Astrocyte (in vitro differentiated cells and primary cell): ENCODE measurements around the gene SMARCD3. TPM values are rescaled to one million over a fixed set of nuclear protein-coding genes. Genes with fewer than 3 reads are reported as not detected.

Experiments
- DNase-seq: peaks from one replicate; pipeline ENCODE4 v3.0.0-alpha.2; 2010; ENCODE audit warnings: low read depth
- FAIRE-seq: peaks from 2 replicates; lab custom pipeline; 2011; peaks lifted over from hg19 to GRCh38; lab: Jason Lieb, UNC
- H2AFZ ChIP-seq: 2 replicates; pipeline ENCODE4 v1.6.0; 2012; ENCODE audit warnings: low read depth, low read length, inconsistent platforms
- H3K27ac ChIP-seq: 2 replicates; pipeline ENCODE4 v1.5.1; 2011; ENCODE audit warnings: low read depth, low read length, inconsistent platforms
- H3K27me3 ChIP-seq: 2 replicates; pipeline ENCODE4 v1.6.0; 2011; ENCODE audit warnings: low read length, inconsistent platforms; ENCODE audit not compliant: insufficient read depth
- H3K36me3 ChIP-seq: 2 replicates; pipeline ENCODE4 v1.5.1; 2011; ENCODE audit warnings: low read length, inconsistent platforms; ENCODE audit not compliant: insufficient read depth
- H3K4me1 ChIP-seq: 2 replicates; pipeline ENCODE4 v1.5.1; 2011; ENCODE audit warnings: low read length, inconsistent platforms; ENCODE audit not compliant: insufficient read depth
- H3K4me2 ChIP-seq: 2 replicates; pipeline ENCODE4 v1.6.0; 2012; ENCODE audit warnings: low read length, inconsistent platforms
- H3K4me3 ChIP-seq: 2 replicates; pipeline ENCODE4 v1.5.1; 2011; ENCODE audit warnings: low read depth, mild to moderate bottlenecking, low read length, inconsistent platforms; ENCODE audit not compliant: insufficient read depth
- H3K79me2 ChIP-seq: 2 replicates; pipeline ENCODE4 v1.6.0; 2012; ENCODE audit warnings: mild to moderate bottlenecking, low read length, inconsistent platforms; ENCODE audit not compliant: insufficient read depth
- H3K9ac ChIP-seq: 2 replicates; pipeline ENCODE4 v1.6.0; 2012; ENCODE audit warnings: mild to moderate bottlenecking, low read length, inconsistent platforms
- H3K9me3 ChIP-seq: 2 replicates; pipeline ENCODE4 v1.5.1; 2012; ENCODE audit warnings: low read depth, mild to moderate bottlenecking, low read length, inconsistent platforms; ENCODE audit not compliant: insufficient read depth
- H4K20me1 ChIP-seq: 2 replicates; pipeline ENCODE4 v1.6.0; 2012; ENCODE audit warnings: low read length, inconsistent platforms; ENCODE audit not compliant: insufficient read depth
- H3K27ac Mint-ChIP-seq: one replicate; pipeline ENCODE4 v1.8.0; 2021; ENCODE audit warnings: mild to moderate bottlenecking, mixed read lengths; ENCODE audit not compliant: unreplicated experiment
- H3K27me3 Mint-ChIP-seq: one replicate; pipeline ENCODE4 v1.8.0; 2021; ENCODE audit warnings: low read depth, mixed read lengths; ENCODE audit not compliant: unreplicated experiment
- H3K36me3 Mint-ChIP-seq: one replicate; pipeline ENCODE4 v1.8.0; 2021; ENCODE audit warnings: low read depth, mixed read lengths; ENCODE audit not compliant: unreplicated experiment
- H3K4me1 Mint-ChIP-seq: one replicate; pipeline ENCODE4 v1.8.0; 2021; ENCODE audit warnings: low read depth, mixed read lengths; ENCODE audit not compliant: unreplicated experiment
- H3K4me3 Mint-ChIP-seq: one replicate; pipeline ENCODE4 v1.8.0; 2021; ENCODE audit warnings: mild to moderate bottlenecking, moderate library complexity, mixed read lengths; ENCODE audit not compliant: unreplicated experiment
- H3K9me3 Mint-ChIP-seq: one replicate; pipeline ENCODE4 v1.8.0; 2021; ENCODE audit warnings: mild to moderate bottlenecking, mixed read lengths; ENCODE audit not compliant: unreplicated experiment
- CTCF ChIP-seq: IDR thresholded peaks from 2 replicates; pipeline ENCODE4 v1.5.1; 2011; ENCODE audit warnings: low read depth, mild to moderate bottlenecking, inconsistent platforms, low read length, moderate library complexity; ENCODE audit not compliant: insufficient read depth
- EZH2 ChIP-seq: IDR thresholded peaks from 2 replicates; pipeline ENCODE4 v1.6.1; 2012; ENCODE audit warnings: mild to moderate bottlenecking, low read length, inconsistent platforms; ENCODE audit not compliant: insufficient read depth
- total RNA-seq: library from RNA; stranded (reverse); gene quantifications from 2 replicates; pipeline ENCODE4 v1.2.1, GENCODE V29; 2021

SMARCD3 gene
- total RNA-seq, 1 donor from 2014 or later: 47.7 TPM

GRCh38 chr7:151246102-151246850, 2.2 kb downstream of the SMARCD3 start:
- no peak overlapping the region for H3K27ac ChIP-seq
- no peak for FAIRE-seq
- no peaks in the 10 kb centered on the region for H3K9me3 Mint-ChIP-seq

GRCh38 chr7:151245360-151246101, 3.0 kb downstream of the SMARCD3 start:
- Mint-ChIP-seq H3K27me3 (no peaks in the 10 kb centered on the region), H3K4me1 (peaks cover 15% of the 10 kb centered on the region), H3K27ac (peak overlapping the region; percentile 41), H3K4me3 (peak overlapping the region; percentile 62), H3K36me3 (peaks cover 6% of the 10 kb centered on the region), H3K9me3 (no peaks in the 10 kb centered on the region)
- Histone ChIP-seq H3K4me3 (no peak overlapping the region), H2AFZ (no peak overlapping the region), H3K27ac (no peak overlapping the region), H3K9me3 (no peaks in the 10 kb centered on the region), H3K79me2 (peaks cover 23% of the 10 kb centered on the region), H3K4me2 (peak overlapping the region; percentile 90), H4K20me1 (peaks cover 63% of the 10 kb centered on the region), H3K36me3 (peaks cover 12% of the 10 kb centered on the region), H3K27me3 (no peaks in the 10 kb centered on the region), H3K9ac (peak overlapping the region; percentile 44), H3K4me1 (peaks cover 44% of the 10 kb centered on the region)
- FAIRE-seq (no peak), DNase-seq (no peak)
- TF ChIP-seq EZH2: no peak
- peak; percentile 9 for TF ChIP-seq CTCF

More at GRCh38 chr7:151246102-151246850, 2.2 kb downstream of the SMARCD3 start:
- Histone ChIP-seq H3K9ac (peak overlapping the region; percentile 92), H2AFZ (no peak overlapping the region), H3K4me1 (peaks cover 48% of the 10 kb centered on the region), H3K9me3 (no peaks in the 10 kb centered on the region), H3K4me2 (peak overlapping the region; percentile 90), H4K20me1 (peaks cover 57% of the 10 kb centered on the region), H3K36me3 (peaks cover 6% of the 10 kb centered on the region), H3K27me3 (no peaks in the 10 kb centered on the region), H3K79me2 (peaks cover 23% of the 10 kb centered on the region), H3K4me3 (no peak overlapping the region)
- peak overlapping the region; percentile 97 for H3K4me3 Mint-ChIP-seq
- peaks cover 6% of the 10 kb centered on the region for H3K36me3 Mint-ChIP-seq
- peak overlapping the region; percentile 41 for H3K27ac Mint-ChIP-seq
- H3K27me3 Mint-ChIP-seq: no peaks in the 10 kb centered on the region
- TF ChIP-seq EZH2 (no peak), CTCF (no peak)
- DNase-seq: no peak
- peaks cover 20% of the 10 kb centered on the region for H3K4me1 Mint-ChIP-seq
